ENCODE results near the gene WDR74. TPM values are rescaled to one million over a fixed set of nuclear protein-coding genes. Genes with fewer than 3 reads are reported as not detected.
A peak's percentile ranks its signal among the peaks of the same experiment; 100 is the strongest.

The WDR74 gene
- total and polyA plus RNA-seq, 9 of the 15 experiments (the other 6 are each of a cell fraction or from before 2014, with no cell fraction given), result 32.7 to 210 (median 114) TPM

DNA sequence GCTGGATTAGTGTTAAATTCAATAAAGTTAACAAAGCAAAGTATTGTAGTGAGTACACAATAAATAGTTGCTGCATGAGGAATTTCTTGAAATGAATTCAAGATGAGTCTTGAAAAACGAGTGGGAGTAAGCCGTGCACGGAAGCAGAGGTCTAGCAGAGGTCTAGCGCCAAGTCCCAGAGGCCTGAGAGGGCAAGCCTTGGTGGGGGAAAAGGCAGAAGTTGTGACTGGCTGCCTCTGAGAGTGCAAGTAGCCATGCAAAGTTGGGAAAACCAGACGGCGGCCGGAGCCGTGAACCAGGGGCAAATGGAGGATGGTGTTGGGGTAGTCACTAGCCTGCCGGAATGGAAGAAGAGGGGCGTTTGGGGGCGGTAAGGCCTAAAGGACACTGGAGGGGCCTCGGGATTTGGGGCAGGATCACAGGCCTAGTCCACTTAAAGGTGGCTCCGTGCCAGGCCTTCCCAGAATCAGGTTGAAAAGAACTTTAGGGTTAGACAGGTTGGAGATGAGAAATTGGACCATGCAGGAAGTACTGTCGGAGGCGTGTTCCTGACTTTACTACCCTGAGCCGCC is 40.9 kb upstream of the WDR74 start (continued):
- TF ChIP-seq ZBTB43 (CRISPR knock-in tag; IDR thresholded peaks at IDR 0.05) (no peak), MYC (IDR thresholded peaks at IDR 0.05; ENCODE audit: low read depth, low read length) (0 out of 2 replicates have a peak, but pooled peaks have one; percentile 38), MYC (CRISPR knock-in tag; IDR thresholded peaks at IDR 0.05; ENCODE audit: borderline replicate concordance, low read depth) (no peak), POU5F1 (IDR thresholded peaks at IDR 0.05; ENCODE audit: borderline replicate concordance, low read depth, low read length, partially characterized antibody) (no peak), SUPT5H (IDR thresholded peaks at IDR 0.05) (no peak), CCNT2 (IDR thresholded peaks at IDR 0.05; ENCODE audit: borderline replicate concordance, extremely low read depth, insufficient read length, low read depth, low read length) (no peak), RNF2 (IDR thresholded peaks at IDR 0.05) (0 out of 2 replicates have a peak, but pooled peaks have one; percentile 1), ZNF780A (CRISPR knock-in tag; IDR thresholded peaks at IDR 0.05) (no peak), ZMIZ1 (IDR thresholded peaks at IDR 0.05; ENCODE audit: low read depth in 2 of 2, low read length in 2 of 2) (no peak), E2F1 (CRISPR knock-in tag; IDR thresholded peaks at IDR 0.05) (peak; percentile 43; the same call in 1 of the 2 replicates), PRPF4 (IDR thresholded peaks at IDR 0.05; ENCODE audit: insufficient read depth, low read depth, low read length, poor library complexity, severe bottlenecking) (no peak), CLOCK (CRISPR knock-in tag; IDR thresholded peaks at IDR 0.05; ENCODE audit: borderline replicate concordance) (no peak), KDM1A (IDR thresholded peaks at IDR 0.05) (no peak), FOXK2 (conservative IDR thresholded peaks at IDR 0.05 in 1 of 2, IDR thresholded peaks at IDR 0.05 in 1 of 2; ENCODE audit: low read depth in 2 of 2) (no peak), PHB2 (IDR thresholded peaks at IDR 0.05; ENCODE audit: low read depth) (no peak), NFIC (IDR thresholded peaks at IDR 0.05) (peak; percentile 85)
- TF ChIP-seq, protein P1, sequence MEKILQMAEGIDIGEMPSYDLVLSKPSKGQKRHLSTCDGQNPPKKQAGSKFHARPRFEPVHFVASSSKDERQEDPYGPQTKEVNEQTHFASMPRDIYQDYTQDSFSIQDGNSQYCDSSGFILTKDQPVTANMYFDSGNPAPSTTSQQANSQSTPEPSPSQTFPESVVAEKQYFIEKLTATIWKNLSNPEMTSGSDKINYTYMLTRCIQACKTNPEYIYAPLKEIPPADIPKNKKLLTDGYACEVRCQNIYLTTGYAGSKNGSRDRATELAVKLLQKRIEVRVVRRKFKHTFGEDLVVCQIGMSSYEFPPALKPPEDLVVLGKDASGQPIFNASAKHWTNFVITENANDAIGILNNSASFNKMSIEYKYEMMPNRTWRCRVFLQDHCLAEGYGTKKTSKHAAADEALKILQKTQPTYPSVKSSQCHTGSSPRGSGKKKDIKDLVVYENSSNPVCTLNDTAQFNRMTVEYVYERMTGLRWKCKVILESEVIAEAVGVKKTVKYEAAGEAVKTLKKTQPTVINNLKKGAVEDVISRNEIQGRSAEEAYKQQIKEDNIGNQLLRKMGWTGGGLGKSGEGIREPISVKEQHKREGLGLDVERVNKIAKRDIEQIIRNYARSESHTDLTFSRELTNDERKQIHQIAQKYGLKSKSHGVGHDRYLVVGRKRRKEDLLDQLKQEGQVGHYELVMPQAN (IDR thresholded peaks at IDR 0.05; ENCODE audit: borderline replicate concordance), result no peak

All from K562 (cell line).